AG04450 (cell line): ENCODE measurements around the gene RTN4. TPM values are rescaled to one million over a fixed set of nuclear protein-coding genes. Genes with fewer than 3 reads are reported as not detected.

Experiments used
- CTCF ChIA-PET: fragments of 300-600, 350-600 bp; formaldehyde crosslinking; extraction: SDS; loops from one replicate; lab custom pipeline; 2022; ENCODE audit warnings: antibody characterized with exemption, inconsistent platforms; lab: Charles Lee
- POLR2A ChIA-PET: fragments of 350-600 bp; formaldehyde crosslinking; extraction: SDS; loops from one replicate; lab custom pipeline; 2021; ENCODE audit warnings: antibody characterized with exemption, inconsistent platforms; lab: Yijun Ruan, JAX
- DNase-seq: peaks from one replicate; pipeline ENCODE4 v3.0.0-alpha.2; 2011; ENCODE audit warnings: low read depth, low spot score
- H3K27ac ChIP-seq: one replicate; pipeline ENCODE4 v1.5.1; 2012; ENCODE audit warnings: low read depth, low read length, control low read depth
- H3K27me3 ChIP-seq: one replicate; pipeline ENCODE4 v1.6.0; 2012; ENCODE audit warnings: low read length; ENCODE audit not compliant: control insufficient read depth, insufficient read depth
- H3K4me3 ChIP-seq: 2 replicates; pipeline ENCODE4 v1.5.1; 2011; ENCODE audit warnings: mild to moderate bottlenecking, low read depth, low read length, control low read depth
- H3K9me3 ChIP-seq: 2 replicates; pipeline ENCODE4 v1.5.1; 2012; ENCODE audit warnings: low read length; ENCODE audit not compliant: control insufficient read depth, insufficient read depth
- CTCF ChIP-seq: IDR thresholded peaks from 2 replicates; pipeline ENCODE4 v1.5.1; 2011; ENCODE audit warnings: low read depth, low read length, control low read depth, inconsistent platforms
- polyA plus RNA-seq: library from polyadenylated mRNA; depleted of rRNA; stranded (reverse); fragments of >200 nt; gene quantifications from 2 replicates; pipeline ENCODE4 v1.2.3, GENCODE V29; 2011

Gene RTN4
- polyA plus RNA-seq, 1 experiment: 668 TPM

GRCh38 chr2:55026202-55026601, 24.0 kb downstream of the RTN4 start:
- ChIA-PET POLR2A (no interaction called here), CTCF (interaction anchor here (0.9 to 2.6 kb wide), 5 partner anchors 12 to 149 kb away, joined by 3 to 11 read pairs (median 10); no protein-coding TSS in a partner anchor)
- no peak for DNase-seq
- no peaks in the 10 kb centered on the region for H3K27me3 ChIP-seq
- no peaks in the 10 kb centered on the region for H3K9me3 ChIP-seq
- H3K27ac ChIP-seq: no peak overlapping the region
- TF ChIP-seq CTCF: no peak
- H3K4me3 ChIP-seq: no peak overlapping the region

GRCh38 chr2:55025627-55026026, 24.6 kb downstream of the RTN4 start:
- Histone ChIP-seq H3K27ac (no peak overlapping the region), H3K27me3 (no peaks in the 10 kb centered on the region), H3K9me3 (no peaks in the 10 kb centered on the region), H3K4me3 (no peak overlapping the region)
- CTCF ChIA-PET: interaction anchor here (0.9 to 2.6 kb wide), 6 partner anchors 11 to 149 kb away, joined by 3 to 11 read pairs (median 8); no protein-coding TSS in a partner anchor
- TF ChIP-seq CTCF: no peak
- POLR2A ChIA-PET: no interaction called here
- no peak for DNase-seq

- no peak overlapping the region for H3K4me3 ChIP-seq
- H3K9me3 ChIP-seq: no peaks in the 10 kb centered on the region
- CTCF ChIA-PET: interaction anchor here (1.3 to 2.6 kb wide), 5 partner anchors 11 to 150 kb away, joined by 4 to 11 read pairs (median 10); no protein-coding TSS in a partner anchor
- no peak for TF ChIP-seq CTCF
- no peak overlapping the region for H3K27ac ChIP-seq
- no peaks in the 10 kb centered on the region for H3K27me3 ChIP-seq
- POLR2A ChIA-PET: no interaction called here
- no peak for DNase-seq
Measured at GRCh38 chr2:55025082-55025481, 25.2 kb downstream of the RTN4 start.

- POLR2A ChIA-PET: no interaction called here
- peak overlapping the region; percentile 22 for H3K27ac ChIP-seq
Measured at GRCh38 chr2:55022476-55022875, 27.8 kb downstream of the RTN4 start.

More at GRCh38 chr2:55022476-55022875, 27.8 kb downstream of the RTN4 start:
- H3K27me3 ChIP-seq: no peaks in the 10 kb centered on the region
- CTCF ChIA-PET: interaction anchor here (0.9 kb wide), 1 partner anchor 146 kb away, joined by 3 read pairs; no protein-coding TSS in a partner anchor
- no peak overlapping the region for H3K4me3 ChIP-seq
- no peaks in the 10 kb centered on the region for H3K9me3 ChIP-seq
- no peak for TF ChIP-seq CTCF
- DNase-seq: no peak
